Smooth muscle cell (in vitro differentiated cells): Measurements from ENCODE around the gene GIPR. TPM values are rescaled to one million over a fixed set of nuclear protein-coding genes. Genes with fewer than 3 reads are reported as not detected.

Experiments
- DNase-seq: peaks from one replicate; lab custom pipeline; 2025; ENCODE audit not compliant: unreplicated experiment; lab: John Stamatoyannopoulos, UW
- H2AFZ ChIP-seq: fragments of 200-600 bp; sonication (generic); 2 replicates; pipeline ENCODE4 v1.6.0; 2016; ENCODE audit warnings: antibody characterized with exemption, low read depth, mild to moderate bottlenecking
- H3F3A ChIP-seq: fragments of 200-600 bp; sonication (generic); 2 replicates; pipeline ENCODE4 v1.6.0; 2017; ENCODE audit warnings: antibody characterized with exemption, low read depth
- H3K27ac ChIP-seq: fragments of 200-600 bp; sonication (generic); 2 replicates; pipeline ENCODE4 v1.5.1; 2016; ENCODE audit warnings: low read depth, mild to moderate bottlenecking
- H3K27me3 ChIP-seq: fragments of 200-600 bp; sonication (generic); 2 replicates; pipeline ENCODE4 v1.6.1; 2016; ENCODE audit warnings: low read depth, mild to moderate bottlenecking
- H3K36me3 ChIP-seq: fragments of 200-600 bp; sonication (generic); 2 replicates; pipeline ENCODE4 v1.5.1; 2016; ENCODE audit warnings: low read depth
- H3K4me1 ChIP-seq: fragments of 200-600 bp; sonication (generic); 2 replicates; pipeline ENCODE4 v1.5.1; 2016; ENCODE audit warnings: low read depth
- H3K4me2 ChIP-seq: fragments of 200-600 bp; sonication (generic); 2 replicates; pipeline ENCODE4 v1.6.0; 2016; ENCODE audit warnings: mild to moderate bottlenecking
- H3K4me3 ChIP-seq: fragments of 200-600 bp; sonication (generic); 2 replicates; pipeline ENCODE4 v1.5.1; 2016; ENCODE audit warnings: mild to moderate bottlenecking
- H3K79me2 ChIP-seq: fragments of 200-600 bp; sonication (generic); 2 replicates; pipeline ENCODE4 v1.6.0; 2016; ENCODE audit warnings: low read depth, mild to moderate bottlenecking
- H3K9ac ChIP-seq: fragments of 200-600 bp; sonication (generic); 2 replicates; pipeline ENCODE4 v1.6.0; 2016; ENCODE audit warnings: low read depth
- H3K9me3 ChIP-seq: fragments of 200-600 bp; sonication (generic); replicated peaks from 2 replicates; pipeline ENCODE4 v1.5.1; 2016; ENCODE audit warnings: low read depth
- H4K20me1 ChIP-seq: fragments of 200-600 bp; sonication (generic); 2 replicates; pipeline ENCODE4 v1.6.0; 2016; ENCODE audit warnings: low read depth
- CTCF ChIP-seq: fragments of 200-600 bp; sonication (generic); IDR thresholded peaks from 2 replicates; pipeline ENCODE4 v1.5.1; 2017; ENCODE audit warnings: borderline replicate concordance, mild to moderate bottlenecking, antibody characterized with exemption; ENCODE audit not compliant: insufficient read depth, poor library complexity, severe bottlenecking
- WGBS: methylation state at CpG from one replicate; pipeline ENCODE4 v1.1.7; 2016; ENCODE audit warnings: low lambda C conversion rate; 5-methylcytosine and 5-hydroxymethylcytosine counted together
- polyA plus RNA-seq: library from polyadenylated mRNA; unstranded; fragments of >200 nt; fragmentation: Nextera tagmentation; extraction: Ambion mirVana; gene quantifications from 2 replicates; pipeline ENCODE4 v1.2.1, GENCODE V29; 2016
- total RNA-seq: library from RNA; depleted of rRNA; stranded (reverse); fragments of >200 nt; gene quantifications from 2 replicates; pipeline ENCODE4 v1.2.3, GENCODE V29; 2014

The GIPR gene
- total and polyA plus RNA-seq, 2 experiments from 2014 or later = 0.99 to 2.4 TPM

- H3K27me3 ChIP-seq = no peaks in the 10 kb centered on the region
- no peak overlapping the region for H3K4me3 ChIP-seq
- H3F3A ChIP-seq = peaks cover 4% of the 10 kb centered on the region
- TF ChIP-seq CTCF = no peak
- H2AFZ ChIP-seq = no peak overlapping the region
- 91% methylated on average over 10 of the region's 10 CpGs for WGBS
- no peaks in the 10 kb centered on the region for H3K36me3 ChIP-seq
- no peak for DNase-seq
- H3K79me2 ChIP-seq = peaks cover 48% of the 10 kb centered on the region
- H3K9ac ChIP-seq = no peak overlapping the region
- no peak overlapping the region for H3K27ac ChIP-seq
- H3K4me1 ChIP-seq = no peaks in the 10 kb centered on the region
- H4K20me1 ChIP-seq = no peaks in the 10 kb centered on the region
- no peak overlapping the region for H3K4me2 ChIP-seq
- H3K9me3 ChIP-seq = no peaks in the 10 kb centered on the region
Observed at GRCh38 chr19:45710356-45711130, 42.5 kb downstream of the GIPR start.

- Histone ChIP-seq H3K9me3 (no peaks in the 10 kb centered on the region), H3K4me1 (no peaks in the 10 kb centered on the region), H4K20me1 (no peaks in the 10 kb centered on the region), H3K79me2 (peaks cover 62% of the 10 kb centered on the region), H3K36me3 (no peaks in the 10 kb centered on the region), H3K9ac (no peak overlapping the region), H3K27me3 (no peaks in the 10 kb centered on the region), H3K4me3 (no peak overlapping the region), H2AFZ (no peak overlapping the region), H3K4me2 (no peak overlapping the region), H3F3A (peaks cover 4% of the 10 kb centered on the region), H3K27ac (no peak overlapping the region)
- WGBS = 98% methylated on average over 62 of the region's 76 CpGs
- no peak for DNase-seq
- TF ChIP-seq CTCF = no peak
Observed at GRCh38 chr19:45711851-45712698, 44.1 kb downstream of the GIPR start.

- H3K4me1 ChIP-seq = no peaks in the 10 kb centered on the region
- H3K27ac ChIP-seq = no peak overlapping the region
- no peaks in the 10 kb centered on the region for H3F3A ChIP-seq
- no peak overlapping the region for H3K4me3 ChIP-seq
- H4K20me1 ChIP-seq = no peaks in the 10 kb centered on the region
- H2AFZ ChIP-seq = no peak overlapping the region
- no peaks in the 10 kb centered on the region for H3K9me3 ChIP-seq
- H3K27me3 ChIP-seq = no peaks in the 10 kb centered on the region
- H3K79me2 ChIP-seq = peaks cover 62% of the 10 kb centered on the region
- H3K36me3 ChIP-seq = no peaks in the 10 kb centered on the region
- no peak for TF ChIP-seq CTCF
- 99% methylated on average over 25 of the region's 25 CpGs for WGBS
- H3K4me2 ChIP-seq = no peak overlapping the region
- H3K9ac ChIP-seq = no peak overlapping the region
- DNase-seq = no peak
Observed at GRCh38 chr19:45712699-45713067, 44.7 kb downstream of the GIPR start.
